NCI-H345 (cell line): ENCODE data around the gene EXOC2.
"Not testable (repeated sequence)": the region's sequence is repeated elsewhere in the genome, so short reads cannot be mapped to it uniquely, and the experiment has no call there.

Experiments used
- DNase-seq: peaks from one replicate; lab custom pipeline; 2025; lab: John Stamatoyannopoulos, UW

Gene EXOC2

GRCh38 chr6:582370-582769 lies 110.6 kb downstream of the EXOC2 start:
- DNase-seq = no peak

GRCh38 chr6:579339-579738 lies 113.6 kb downstream of the EXOC2 start:
- DNase-seq = no peak

- DNase-seq = no peak
These were observed 120.2 kb downstream of the EXOC2 start for GRCh38 chr6:572596-573265.

- DNase-seq = no peak
These were observed 121.0 kb downstream of the EXOC2 start for GRCh38 chr6:571892-572291.

GRCh38 chr6:570825-571224 lies 122.1 kb downstream of the EXOC2 start:
- DNase-seq = no peak

GRCh38 chr6:568954-569523 lies 123.9 kb downstream of the EXOC2 start:
- DNase-seq = no peak

- DNase-seq = no peak
These were observed 124.9 kb downstream of the EXOC2 start for GRCh38 chr6:568085-568484.

GRCh38 chr6:563863-564262 lies 129.1 kb downstream of the EXOC2 start:
- DNase-seq = no peak

GRCh38 chr6:562052-562676 lies 130.8 kb downstream of the EXOC2 start:
- DNase-seq = no peak

- DNase-seq = not testable (repeated sequence)
These were observed 131.6 kb downstream of the EXOC2 start for GRCh38 chr6:561335-561734.

- no peak for DNase-seq
These were observed 134.0 kb downstream of the EXOC2 start for GRCh38 chr6:558959-559358.

GRCh38 chr6:558089-558488 lies 134.8 kb downstream of the EXOC2 start:
- no peak for DNase-seq

- DNase-seq = no peak
These were observed 141.0 kb downstream of the EXOC2 start for GRCh38 chr6:551829-552350.

- DNase-seq = no peak
These were observed 141.5 kb downstream of the EXOC2 start for GRCh38 chr6:551405-551804.

GRCh38 chr6:549906-550305 lies 143.0 kb downstream of the EXOC2 start:
- DNase-seq = no peak

GRCh38 chr6:548517-548916 lies 144.4 kb downstream of the EXOC2 start:
- DNase-seq = no peak

- no peak for DNase-seq
These were observed 144.8 kb downstream of the EXOC2 start for GRCh38 chr6:548091-548490.

GRCh38 chr6:540490-540889 lies 152.4 kb downstream of the EXOC2 start:
- DNase-seq = no peak

GRCh38 chr6:537114-537513 lies 155.8 kb downstream of the EXOC2 start:
- no peak for DNase-seq

GRCh38 chr6:530425-530824 lies 162.5 kb downstream of the EXOC2 start:
- no peak for DNase-seq

GRCh38 chr6:528989-529388 lies 163.9 kb downstream of the EXOC2 start:
- no peak for DNase-seq

GRCh38 chr6:527989-528673 lies 164.8 kb downstream of the EXOC2 start:
- DNase-seq = no peak

- DNase-seq = no peak
These were observed 168.1 kb downstream of the EXOC2 start for GRCh38 chr6:524803-525202.
